ENCODE data around the gene NUP188.

The NUP188 gene

GRCh38 chr9:128916745-128917144, 30.8 kb upstream of the NUP188 start:
- TF ChIP-seq CTCF (IDR thresholded peaks at IDR 0.05; ENCODE audit: borderline replicate concordance, insufficient read depth, low read depth, low read length), result no peak
- no peak overlapping the region for H3K4me3 ChIP-seq (ENCODE audit: low read depth, low read length)

- TF ChIP-seq CTCF (IDR thresholded peaks at IDR 0.05; ENCODE audit: borderline replicate concordance, insufficient read depth, low read depth, low read length), result no peak
- no peak overlapping the region for H3K4me3 ChIP-seq (ENCODE audit: low read depth, low read length)
Measured at GRCh38 chr9:128917151-128917849, 30.2 kb upstream of the NUP188 start.

GRCh38 chr9:128918921-128919320, 28.6 kb upstream of the NUP188 start:
- H3K4me3 ChIP-seq (ENCODE audit: low read depth, low read length), result no peak overlapping the region
- TF ChIP-seq CTCF (IDR thresholded peaks at IDR 0.05; ENCODE audit: borderline replicate concordance, insufficient read depth, low read depth, low read length), result no peak

- H3K4me3 ChIP-seq (ENCODE audit: low read depth, low read length), result no peak overlapping the region
- no peak for TF ChIP-seq CTCF (IDR thresholded peaks at IDR 0.05; ENCODE audit: borderline replicate concordance, insufficient read depth, low read depth, low read length)
Measured at GRCh38 chr9:128919402-128920089, 28.0 kb upstream of the NUP188 start.

GRCh38 chr9:128920381-128921058, 27.0 kb upstream of the NUP188 start, which contains the start of gene PHYHD1:
Gene PHYHD1, plus strand, starts transcription at chr9:128920982. Its CDS starts 1,342 bp downstream, at chr9:128922324.
- no peak within 1 kb of the TSS for H3K4me3 ChIP-seq (ENCODE audit: low read depth, low read length)
- TF ChIP-seq CTCF (IDR thresholded peaks at IDR 0.05; ENCODE audit: borderline replicate concordance, insufficient read depth, low read depth, low read length), result no peak

- no peak overlapping the region for H3K4me3 ChIP-seq (ENCODE audit: low read depth, low read length)
- no peak for TF ChIP-seq CTCF (IDR thresholded peaks at IDR 0.05; ENCODE audit: borderline replicate concordance, insufficient read depth, low read depth, low read length)
Measured at GRCh38 chr9:128921881-128922763, 25.4 kb upstream of the NUP188 start.
